IMR-90 (cell line): ENCODE results near the gene SPSB4. TPM values are rescaled to one million over a fixed set of nuclear protein-coding genes. Genes with fewer than 3 reads are reported as not detected.

Experiments used
- ATAC-seq: fragments of 200-7000 bp; cut with Tn5 transposase; 2 replicates; pipeline ENCODE4 v1.9.1; 2020; ENCODE audit warnings: low read depth, mild to moderate bottlenecking, moderate library complexity
- BruUV-seq: library from RNA; stranded (reverse); fragments of 400-500 nt; replicated peaks from 2 replicates; lab custom pipeline; 2021; lab: Mats Ljungman, UMichigan
- CTCF ChIA-PET: fragments of 300-600 bp; formaldehyde crosslinking; extraction: SDS; loops from one replicate; lab custom pipeline; 2021; ENCODE audit warnings: antibody characterized with exemption; lab: Yijun Ruan, JAX
- POLR2A ChIA-PET: fragments of 300-600 bp; sonication (Branson Sonifier 250); formaldehyde crosslinking; loops from one replicate; lab custom pipeline; 2022; ENCODE audit warnings: antibody characterized with exemption; ENCODE audit not compliant: unreplicated experiment; lab: Charles Lee
- DNase-seq: peaks from one replicate; pipeline ENCODE4 v3.0.0; 2013
- H2AFZ ChIP-seq: replicated peaks from 2 replicates; pipeline ENCODE3; 2013; ENCODE audit warnings: low read length, mild to moderate bottlenecking; ENCODE audit not compliant: poor library complexity
- H2AK5ac ChIP-seq: 2 replicates; pipeline ENCODE4 v1.6.1; 2013; ENCODE audit warnings: low read depth, low read length, inconsistent platforms
- H2AK9ac ChIP-seq: replicated peaks from 2 replicates; pipeline ENCODE3; 2013; ENCODE audit warnings: mild to moderate bottlenecking, low read depth, low read length, moderate library complexity; ENCODE audit not compliant: poor library complexity
- H2BK120ac ChIP-seq: 2 replicates; pipeline ENCODE4 v1.6.1; 2013; ENCODE audit warnings: low read depth, low read length, inconsistent platforms
- H2BK15ac ChIP-seq: 3 replicates; pipeline ENCODE4 v1.6.1; 2013; ENCODE audit warnings: low read depth, low read length, inconsistent platforms
- H2BK20ac ChIP-seq: 2 replicates; pipeline ENCODE4 v1.6.1; 2013; ENCODE audit warnings: low read depth, mild to moderate bottlenecking, inconsistent platforms, low read length, moderate library complexity
- H2BK5ac ChIP-seq: 2 replicates; pipeline ENCODE4 v1.6.1; 2013; ENCODE audit warnings: mild to moderate bottlenecking, low read depth, low read length, inconsistent platforms; ENCODE audit not compliant: poor library complexity, severe bottlenecking
- H3K14ac ChIP-seq: replicated peaks from 2 replicates; pipeline ENCODE4 v1.6.1; 2013; ENCODE audit warnings: low read depth, low read length, inconsistent platforms
- H3K18ac ChIP-seq: 2 replicates; pipeline ENCODE4 v1.6.1; 2013; ENCODE audit warnings: low read depth, low read length, control low read depth
- H3K23ac ChIP-seq: 2 replicates; pipeline ENCODE4 v1.6.1; 2013; ENCODE audit warnings: low read depth, low read length, inconsistent platforms
- H3K27ac ChIP-seq: 2 replicates; pipeline ENCODE4 v1.5.1; 2013; ENCODE audit warnings: mild to moderate bottlenecking, control low read depth, low read length; ENCODE audit not compliant: insufficient read depth
- H3K27me3 ChIP-seq: 2 replicates; pipeline ENCODE4 v1.6.1; 2013; ENCODE audit warnings: low read length; ENCODE audit not compliant: control insufficient read depth, insufficient read depth
- H3K36me3 ChIP-seq: 2 replicates; pipeline ENCODE4 v1.6.1; 2013; ENCODE audit warnings: low read length, mixed read lengths; ENCODE audit not compliant: control insufficient read depth, insufficient read depth
- H3K4ac ChIP-seq: 2 replicates; pipeline ENCODE4 v1.6.1; 2013; ENCODE audit warnings: low read depth, low read length, inconsistent platforms
- H3K4me1 ChIP-seq: 2 replicates; pipeline ENCODE4 v1.6.1; 2013; ENCODE audit warnings: low read length, mixed read lengths; ENCODE audit not compliant: control insufficient read depth, insufficient read depth
- H3K4me2 ChIP-seq: 2 replicates; pipeline ENCODE4 v1.6.1; 2013; ENCODE audit warnings: low read depth, mild to moderate bottlenecking, control low read depth, low read length, moderate library complexity
- H3K4me3 ChIP-seq: 2 replicates; pipeline ENCODE4 v1.5.1; 2013; ENCODE audit warnings: low read depth, mild to moderate bottlenecking, control low read depth, low read length, moderate library complexity; ENCODE audit not compliant: insufficient read depth
- H3K56ac ChIP-seq: 2 replicates; pipeline ENCODE4 v1.6.1; 2013; ENCODE audit warnings: low read length, inconsistent platforms; ENCODE audit not compliant: insufficient read depth; ENCODE audit errors: extremely low read depth
- H3K79me1 ChIP-seq, 2 experiments: 2 replicates each; pipeline ENCODE4 v1.6.1; 2013; ENCODE audit warnings: low read length in 2 of 2, inconsistent platforms in 1 of 2, low read depth in 1 of 2
- H3K9ac ChIP-seq: 2 replicates; pipeline ENCODE4 v1.6.1; 2013; ENCODE audit warnings: low read depth, low read length, control low read depth
- H3K9me1 ChIP-seq: 2 replicates; pipeline ENCODE4 v1.6.1; 2013; ENCODE audit warnings: low read length, inconsistent platforms; ENCODE audit not compliant: insufficient read depth
- H3K9me3 ChIP-seq: 2 replicates; pipeline ENCODE4 v1.6.1; 2013; ENCODE audit warnings: low read length; ENCODE audit not compliant: control insufficient read depth, insufficient read depth
- H4K20me1 ChIP-seq: 2 replicates; pipeline ENCODE4 v1.6.1; 2013; ENCODE audit warnings: low read length, inconsistent platforms; ENCODE audit not compliant: insufficient read depth
- H4K5ac ChIP-seq: 2 replicates; pipeline ENCODE4 v1.6.1; 2013; ENCODE audit warnings: mild to moderate bottlenecking, low read depth, low read length, control low read depth
- H4K8ac ChIP-seq, 2 experiments: 2 replicates each; pipeline ENCODE4 v1.6.1; 2013; ENCODE audit warnings: low read depth in 2 of 2, low read length in 2 of 2, control low read depth in 1 of 2, inconsistent platforms in 1 of 2
- H4K91ac ChIP-seq: 2 replicates; pipeline ENCODE4 v1.6.1; 2013; ENCODE audit warnings: low read depth, low read length, inconsistent platforms; ENCODE audit not compliant: insufficient read depth
- BHLHE40 ChIP-seq: fragments of 150-350 bp; IDR thresholded peaks from 2 replicates; pipeline ENCODE4 v1.6.1; 2016; ENCODE audit warnings: mild to moderate bottlenecking, low read depth, low read length
- CTCF ChIP-seq: conservative IDR thresholded peaks from 2 replicates; pipeline ENCODE4 v1.5.1; 2012; ENCODE audit warnings: mild to moderate bottlenecking, low read depth, low read length, improper control_type of control experiment
- ELK1 ChIP-seq: fragments of 150-350 bp; IDR thresholded peaks from 2 replicates; pipeline ENCODE4 v1.6.1; 2016; ENCODE audit warnings: low read depth, mild to moderate bottlenecking, low read length, moderate library complexity, borderline replicate concordance
- FOS ChIP-seq: fragments of 150-350 bp; IDR thresholded peaks from 2 replicates; pipeline ENCODE4 v1.6.1; 2016; ENCODE audit warnings: low read depth, low read length
- MAFK ChIP-seq: IDR thresholded peaks from 2 replicates; pipeline ENCODE4 v1.6.1; 2012; ENCODE audit warnings: low read depth, low read length, improper control_type of control experiment
- POLR2A ChIP-seq: IDR thresholded peaks from 2 replicates; pipeline ENCODE4 v1.6.1; 2012; ENCODE audit warnings: mild to moderate bottlenecking, low read depth, low read length
- RAD21 ChIP-seq: IDR thresholded peaks from 2 replicates; pipeline ENCODE4 v1.6.1; 2012; ENCODE audit warnings: low read length, improper control_type of control experiment
- RCOR1 ChIP-seq: IDR thresholded peaks from 2 replicates; pipeline ENCODE4 v1.6.1; 2012; ENCODE audit warnings: mild to moderate bottlenecking, low read length, improper control_type of control experiment; ENCODE audit not compliant: insufficient replicate concordance
- RFX5 ChIP-seq: IDR thresholded peaks from 2 replicates; pipeline ENCODE4 v1.8.0; 2012; ENCODE audit warnings: low read depth, mild to moderate bottlenecking, low read length, moderate library complexity
- SMC3 ChIP-seq: fragments of 150-350 bp; IDR thresholded peaks from 2 replicates; pipeline ENCODE4 v1.6.1; 2016; ENCODE audit warnings: low read depth, mild to moderate bottlenecking, antibody characterized with exemption, low read length, moderate library complexity
- USF2 ChIP-seq: fragments of 150-350 bp; IDR thresholded peaks from 2 replicates; pipeline ENCODE4 v1.6.1; 2017; ENCODE audit warnings: mild to moderate bottlenecking, antibody characterized with exemption, low read length, low read depth
- WGBS, 2 experiments: methylation state at CpG; one replicate each; pipeline versions ENCODE4 v1.1.5 to v1.1.7; 2013; ENCODE audit warnings: missing lambda C conversion rate in 2 of 2; ENCODE audit not compliant: insufficient read length in 1 of 2; ENCODE audit errors: extremely low coverage in 2 of 2; 5-methylcytosine and 5-hydroxymethylcytosine counted together
- dilution Hi-C: fragments of 300-500 bp; cut with HindIII; formaldehyde crosslinking; loops from one replicate; pipeline ENCODE4 v1.14.3; 2018; ENCODE audit warnings: low sequenced_read_pairs; ENCODE audit not compliant: unreplicated experiment
- in situ Hi-C: fragments of 300-500 bp; cut with MboI; formaldehyde crosslinking; loops from 3 replicates; pipeline ENCODE4 v1.14.3; 2019; ENCODE audit warnings: low sequenced_read_pairs, inconsistent platforms, mixed read lengths
- intact Hi-C: fragments of 100-400 bp; cut with micrococcal nuclease; formaldehyde crosslinking; loops from 2 replicates; pipeline ENCODE4 v1.10.0; 2022
- polyA plus RNA-seq, 3 experiments: library from polyadenylated mRNA; depleted of rRNA; stranded (reverse); fragments of >200 nt; gene quantifications; 2 replicates each; pipeline ENCODE4 v1.2.3, GENCODE V29; 2012; ENCODE audit warnings: low replicate concordance in 1 of 3
- total RNA-seq: library from RNA; depleted of rRNA; stranded (reverse); fragments of >200 nt; gene quantifications from 2 replicates; pipeline ENCODE4 v1.2.3, GENCODE V29; 2012

SPSB4 gene
- total and polyA plus RNA-seq, 2 of the 4 experiments (the other 2 are of a cell fraction), result not detected

- no peak overlapping the region for H2BK15ac ChIP-seq
- TF ChIP-seq MAFK (no peak), USF2 (no peak), RAD21 (no peak), POLR2A (no peak), FOS (no peak), BHLHE40 (no peak), ELK1 (no peak), CTCF (no peak), RFX5 (no peak), SMC3 (no peak), RCOR1 (no peak)
- H3K27ac ChIP-seq, result no peak overlapping the region
- no peak overlapping the region for H4K91ac ChIP-seq
- no peak overlapping the region for H3K9ac ChIP-seq
- H3K79me1 ChIP-seq, result no peaks in the 10 kb centered on the region
- H2BK120ac ChIP-seq, result no peak overlapping the region
- peak; percentile 42 for ATAC-seq
- no peak overlapping the region for H2BK20ac ChIP-seq
- no peak overlapping the region for H3K56ac ChIP-seq
- no peaks in the 10 kb centered on the region; the same call in 1 of the 2 replicates for H3K4me1 ChIP-seq
- no peak overlapping the region for H2AK5ac ChIP-seq
- no peak overlapping the region for H4K5ac ChIP-seq
- intact Hi-C loops (no loop called here), dilution Hi-C loops (no loop called here), in situ Hi-C loops (no loop called here)
- no peak overlapping the region for H2BK5ac ChIP-seq
- no peak overlapping the region for H4K8ac ChIP-seq
- 0% methylated on average over 26 of the region's 77 CpGs; no CpG with 5 or more reads in 1 of the 2 experiments for WGBS, 2 experiments
- H3K9me1 ChIP-seq, result no peaks in the 10 kb centered on the region
- peak; percentile 2 for DNase-seq
- H3K18ac ChIP-seq, result no peak overlapping the region
- no peak overlapping the region for H3K4ac ChIP-seq
- ChIA-PET POLR2A (no interaction called here), CTCF (no interaction called here)
- H3K36me3 ChIP-seq, result no peaks in the 10 kb centered on the region
- no peak overlapping the region for H2AK9ac ChIP-seq
- H3K27me3 ChIP-seq, result peaks cover 48% of the 10 kb centered on the region
- H3K4me2 ChIP-seq, result peak overlapping the region; percentile 33; the same call in 1 of the 2 replicates
- H2AFZ ChIP-seq, result peak overlapping the region; percentile 64
- no peak overlapping the region for H3K23ac ChIP-seq
- no TSS peak for BruUV-seq
- peak overlapping the region; percentile 11; the same call in 1 of the 2 replicates for H3K4me3 ChIP-seq
- H3K9me3 ChIP-seq, result no peaks in the 10 kb centered on the region
- no peaks in the 10 kb centered on the region for H4K20me1 ChIP-seq
- H3K14ac ChIP-seq, result no peak overlapping the region
These were observed 475 bp downstream of the SPSB4 start for GRCh38 chr3:141051443-141052200.
